Astrocyte (in vitro differentiated cells and primary cell): ENCODE results near the gene RYR2. TPM values are rescaled to one million over a fixed set of nuclear protein-coding genes. Genes with fewer than 3 reads are reported as not detected.

Experiments
- DNase-seq: peaks from one replicate; pipeline ENCODE4 v3.0.0-alpha.2; 2010; ENCODE audit warnings: low read depth
- FAIRE-seq: peaks from 2 replicates; lab custom pipeline; 2011; peaks lifted over from hg19 to GRCh38; lab: Jason Lieb, UNC
- H2AFZ ChIP-seq: 2 replicates; pipeline ENCODE4 v1.6.0; 2012; ENCODE audit warnings: low read depth, low read length, inconsistent platforms
- H3K27ac ChIP-seq: 2 replicates; pipeline ENCODE4 v1.5.1; 2011; ENCODE audit warnings: low read depth, low read length, inconsistent platforms
- H3K27me3 ChIP-seq: 2 replicates; pipeline ENCODE4 v1.6.0; 2011; ENCODE audit warnings: low read length, inconsistent platforms; ENCODE audit not compliant: insufficient read depth
- H3K36me3 ChIP-seq: 2 replicates; pipeline ENCODE4 v1.5.1; 2011; ENCODE audit warnings: low read length, inconsistent platforms; ENCODE audit not compliant: insufficient read depth
- H3K4me1 ChIP-seq: 2 replicates; pipeline ENCODE4 v1.5.1; 2011; ENCODE audit warnings: low read length, inconsistent platforms; ENCODE audit not compliant: insufficient read depth
- H3K4me2 ChIP-seq: 2 replicates; pipeline ENCODE4 v1.6.0; 2012; ENCODE audit warnings: low read length, inconsistent platforms
- H3K4me3 ChIP-seq: 2 replicates; pipeline ENCODE4 v1.5.1; 2011; ENCODE audit warnings: low read depth, mild to moderate bottlenecking, low read length, inconsistent platforms; ENCODE audit not compliant: insufficient read depth
- H3K79me2 ChIP-seq: 2 replicates; pipeline ENCODE4 v1.6.0; 2012; ENCODE audit warnings: mild to moderate bottlenecking, low read length, inconsistent platforms; ENCODE audit not compliant: insufficient read depth
- H3K9ac ChIP-seq: 2 replicates; pipeline ENCODE4 v1.6.0; 2012; ENCODE audit warnings: mild to moderate bottlenecking, low read length, inconsistent platforms
- H3K9me3 ChIP-seq: 2 replicates; pipeline ENCODE4 v1.5.1; 2012; ENCODE audit warnings: low read depth, mild to moderate bottlenecking, low read length, inconsistent platforms; ENCODE audit not compliant: insufficient read depth
- H4K20me1 ChIP-seq: 2 replicates; pipeline ENCODE4 v1.6.0; 2012; ENCODE audit warnings: low read length, inconsistent platforms; ENCODE audit not compliant: insufficient read depth
- H3K27ac Mint-ChIP-seq: one replicate; pipeline ENCODE4 v1.8.0; 2021; ENCODE audit warnings: mild to moderate bottlenecking, mixed read lengths; ENCODE audit not compliant: unreplicated experiment
- H3K27me3 Mint-ChIP-seq: one replicate; pipeline ENCODE4 v1.8.0; 2021; ENCODE audit warnings: low read depth, mixed read lengths; ENCODE audit not compliant: unreplicated experiment
- H3K36me3 Mint-ChIP-seq: one replicate; pipeline ENCODE4 v1.8.0; 2021; ENCODE audit warnings: low read depth, mixed read lengths; ENCODE audit not compliant: unreplicated experiment
- H3K4me1 Mint-ChIP-seq: one replicate; pipeline ENCODE4 v1.8.0; 2021; ENCODE audit warnings: low read depth, mixed read lengths; ENCODE audit not compliant: unreplicated experiment
- H3K4me3 Mint-ChIP-seq: one replicate; pipeline ENCODE4 v1.8.0; 2021; ENCODE audit warnings: mild to moderate bottlenecking, moderate library complexity, mixed read lengths; ENCODE audit not compliant: unreplicated experiment
- H3K9me3 Mint-ChIP-seq: one replicate; pipeline ENCODE4 v1.8.0; 2021; ENCODE audit warnings: mild to moderate bottlenecking, mixed read lengths; ENCODE audit not compliant: unreplicated experiment
- EZH2 ChIP-seq: IDR thresholded peaks from 2 replicates; pipeline ENCODE4 v1.6.1; 2012; ENCODE audit warnings: mild to moderate bottlenecking, low read length, inconsistent platforms; ENCODE audit not compliant: insufficient read depth
- total RNA-seq: library from RNA; stranded (reverse); gene quantifications from 2 replicates; pipeline ENCODE4 v1.2.1, GENCODE V29; 2021
- TF ChIP-seq, protein P1 (sequence below): IDR thresholded peaks from 2 replicates; pipeline ENCODE4 v1.5.1; 2011; ENCODE audit warnings: low read depth, mild to moderate bottlenecking, inconsistent platforms, low read length, moderate library complexity; ENCODE audit not compliant: insufficient read depth

The RYR2 gene
- total RNA-seq, 1 donor from 2014 or later = 0.30 TPM

DNA sequence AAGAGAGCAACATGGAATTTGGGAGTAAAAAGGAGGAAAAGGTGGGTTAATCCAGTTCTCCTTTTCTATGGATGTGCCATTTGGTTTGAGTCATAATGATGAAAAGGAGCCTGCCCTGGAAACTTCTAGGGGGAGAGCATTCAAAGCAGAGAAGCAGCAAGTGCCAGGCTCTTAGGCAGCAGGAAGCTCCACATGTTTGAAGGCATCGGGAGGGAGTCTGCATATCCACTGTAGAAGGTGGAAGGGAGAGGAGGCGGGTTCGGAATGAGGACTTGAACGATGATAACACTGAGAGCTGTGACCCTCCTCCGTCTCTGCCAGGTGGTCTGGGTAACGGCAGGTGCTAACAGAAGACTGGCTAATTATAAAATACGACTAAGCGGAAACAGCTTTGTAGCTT, 128.2 kb downstream of the RYR2 start:
- DNase-seq = no peak
- H3K4me1 ChIP-seq = peaks cover 2% of the 10 kb centered on the region
- no peak overlapping the region for H3K27ac ChIP-seq
- no peak overlapping the region for H3K4me2 ChIP-seq
- Mint-ChIP-seq H3K27me3 (peaks cover 4% of the 10 kb centered on the region), H3K27ac (no peak overlapping the region), H3K9me3 (no peaks in the 10 kb centered on the region), H3K4me1 (no peaks in the 10 kb centered on the region), H3K36me3 (no peaks in the 10 kb centered on the region), H3K4me3 (no peak overlapping the region)
- H3K4me3 ChIP-seq = no peak overlapping the region
- no peak overlapping the region for H2AFZ ChIP-seq
- no peak for TF ChIP-seq EZH2
- TF ChIP-seq, protein P1, sequence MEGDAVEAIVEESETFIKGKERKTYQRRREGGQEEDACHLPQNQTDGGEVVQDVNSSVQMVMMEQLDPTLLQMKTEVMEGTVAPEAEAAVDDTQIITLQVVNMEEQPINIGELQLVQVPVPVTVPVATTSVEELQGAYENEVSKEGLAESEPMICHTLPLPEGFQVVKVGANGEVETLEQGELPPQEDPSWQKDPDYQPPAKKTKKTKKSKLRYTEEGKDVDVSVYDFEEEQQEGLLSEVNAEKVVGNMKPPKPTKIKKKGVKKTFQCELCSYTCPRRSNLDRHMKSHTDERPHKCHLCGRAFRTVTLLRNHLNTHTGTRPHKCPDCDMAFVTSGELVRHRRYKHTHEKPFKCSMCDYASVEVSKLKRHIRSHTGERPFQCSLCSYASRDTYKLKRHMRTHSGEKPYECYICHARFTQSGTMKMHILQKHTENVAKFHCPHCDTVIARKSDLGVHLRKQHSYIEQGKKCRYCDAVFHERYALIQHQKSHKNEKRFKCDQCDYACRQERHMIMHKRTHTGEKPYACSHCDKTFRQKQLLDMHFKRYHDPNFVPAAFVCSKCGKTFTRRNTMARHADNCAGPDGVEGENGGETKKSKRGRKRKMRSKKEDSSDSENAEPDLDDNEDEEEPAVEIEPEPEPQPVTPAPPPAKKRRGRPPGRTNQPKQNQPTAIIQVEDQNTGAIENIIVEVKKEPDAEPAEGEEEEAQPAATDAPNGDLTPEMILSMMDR = no peak
- H3K27me3 ChIP-seq = no peaks in the 10 kb centered on the region
- no peak for FAIRE-seq
- no peaks in the 10 kb centered on the region for H3K9me3 ChIP-seq
- no peak overlapping the region for H3K9ac ChIP-seq
- H3K79me2 ChIP-seq = no peaks in the 10 kb centered on the region
- H4K20me1 ChIP-seq = no peaks in the 10 kb centered on the region
- no peaks in the 10 kb centered on the region for H3K36me3 ChIP-seq

DNA sequence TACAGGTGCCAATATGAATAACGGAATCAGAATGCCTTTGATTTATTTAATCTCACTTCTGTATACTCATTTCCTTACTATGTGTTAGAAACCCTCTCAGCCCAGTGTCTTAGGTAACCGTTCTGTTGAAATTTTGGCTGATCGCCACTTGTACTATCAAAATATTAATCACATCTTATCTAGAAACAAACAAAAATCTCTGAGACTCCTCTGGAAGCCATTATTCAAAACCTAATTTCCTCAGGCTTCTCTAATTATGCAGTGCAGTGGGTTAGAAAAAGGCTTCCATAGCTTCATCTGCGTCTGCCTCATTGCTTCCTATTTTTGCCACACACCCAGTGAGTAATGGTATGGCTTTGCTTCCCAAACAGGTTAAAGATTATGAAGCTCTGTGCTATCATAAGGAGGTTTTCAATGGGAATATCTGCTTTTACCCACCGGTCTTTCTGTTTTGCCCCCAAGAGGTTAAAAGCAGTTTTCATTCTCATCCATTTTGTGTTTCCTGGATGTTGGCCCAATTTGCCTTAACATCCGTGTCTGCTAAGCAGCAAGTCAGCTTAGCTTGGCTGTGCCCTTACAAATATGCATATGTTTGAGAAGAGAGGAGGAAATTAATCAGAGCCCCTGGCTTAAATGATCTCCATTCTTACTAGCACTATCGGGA, 129.6 kb downstream of the RYR2 start:
- Histone ChIP-seq H3K9ac (no peak overlapping the region), H3K4me2 (peak overlapping the region; percentile 25), H3K27me3 (no peaks in the 10 kb centered on the region), H4K20me1 (no peaks in the 10 kb centered on the region), H2AFZ (no peak overlapping the region), H3K9me3 (no peaks in the 10 kb centered on the region), H3K79me2 (no peaks in the 10 kb centered on the region), H3K4me1 (peaks cover 2% of the 10 kb centered on the region), H3K36me3 (no peaks in the 10 kb centered on the region), H3K4me3 (no peak overlapping the region), H3K27ac (no peak overlapping the region)
- Mint-ChIP-seq H3K4me3 (no peak overlapping the region), H3K36me3 (no peaks in the 10 kb centered on the region), H3K9me3 (no peaks in the 10 kb centered on the region), H3K27ac (no peak overlapping the region), H3K4me1 (no peaks in the 10 kb centered on the region), H3K27me3 (peaks cover 4% of the 10 kb centered on the region)
- TF ChIP-seq, protein P1 = no peak
- DNase-seq (no peak), FAIRE-seq (no peak)

DNA sequence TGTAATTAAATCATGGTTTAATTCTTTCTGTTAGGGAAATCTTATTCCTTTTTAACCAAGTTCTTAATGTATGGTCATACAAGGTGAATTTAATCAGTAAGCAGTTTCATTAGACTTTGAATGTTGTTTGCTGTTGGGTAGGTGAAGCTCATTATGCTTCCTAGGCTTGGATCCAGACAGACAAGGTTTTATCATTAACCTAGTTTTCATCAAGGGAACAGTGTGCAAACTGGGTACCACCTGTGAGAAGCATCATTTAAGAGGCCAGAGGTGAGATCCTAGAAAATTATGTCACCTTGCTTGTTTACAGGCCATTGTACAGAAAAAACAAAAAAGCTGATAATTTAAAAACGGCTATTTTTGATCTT, 130.1 kb downstream of the RYR2 start:
- Mint-ChIP-seq H3K27ac (no peak overlapping the region), H3K4me1 (no peaks in the 10 kb centered on the region), H3K27me3 (peaks cover 4% of the 10 kb centered on the region), H3K9me3 (no peaks in the 10 kb centered on the region), H3K36me3 (no peaks in the 10 kb centered on the region), H3K4me3 (no peak overlapping the region)
- no peaks in the 10 kb centered on the region for H3K9me3 ChIP-seq
- H3K36me3 ChIP-seq = no peaks in the 10 kb centered on the region
- H3K4me1 ChIP-seq = peaks cover 2% of the 10 kb centered on the region
- no peak overlapping the region for H3K9ac ChIP-seq
- H3K27me3 ChIP-seq = no peaks in the 10 kb centered on the region
- H2AFZ ChIP-seq = no peak overlapping the region
- no peak overlapping the region for H3K27ac ChIP-seq
- TF ChIP-seq EZH2 = no peak
- TF ChIP-seq, protein P1 = no peak
- DNase-seq (no peak), FAIRE-seq (no peak)
- no peak overlapping the region for H3K4me3 ChIP-seq
- H4K20me1 ChIP-seq = no peaks in the 10 kb centered on the region
- peak overlapping the region; percentile 25 for H3K4me2 ChIP-seq
- no peaks in the 10 kb centered on the region for H3K79me2 ChIP-seq
